Islet precursor cell (in vitro differentiated cells): ENCODE data around the gene KCNK6.
A peak's percentile ranks its signal among the peaks of the same experiment; 100 is the strongest.

Experiments used
- DNase-seq: peaks from one replicate; pipeline ENCODE4 v3.0.0-alpha.2; 2018

Gene KCNK6

DNA sequence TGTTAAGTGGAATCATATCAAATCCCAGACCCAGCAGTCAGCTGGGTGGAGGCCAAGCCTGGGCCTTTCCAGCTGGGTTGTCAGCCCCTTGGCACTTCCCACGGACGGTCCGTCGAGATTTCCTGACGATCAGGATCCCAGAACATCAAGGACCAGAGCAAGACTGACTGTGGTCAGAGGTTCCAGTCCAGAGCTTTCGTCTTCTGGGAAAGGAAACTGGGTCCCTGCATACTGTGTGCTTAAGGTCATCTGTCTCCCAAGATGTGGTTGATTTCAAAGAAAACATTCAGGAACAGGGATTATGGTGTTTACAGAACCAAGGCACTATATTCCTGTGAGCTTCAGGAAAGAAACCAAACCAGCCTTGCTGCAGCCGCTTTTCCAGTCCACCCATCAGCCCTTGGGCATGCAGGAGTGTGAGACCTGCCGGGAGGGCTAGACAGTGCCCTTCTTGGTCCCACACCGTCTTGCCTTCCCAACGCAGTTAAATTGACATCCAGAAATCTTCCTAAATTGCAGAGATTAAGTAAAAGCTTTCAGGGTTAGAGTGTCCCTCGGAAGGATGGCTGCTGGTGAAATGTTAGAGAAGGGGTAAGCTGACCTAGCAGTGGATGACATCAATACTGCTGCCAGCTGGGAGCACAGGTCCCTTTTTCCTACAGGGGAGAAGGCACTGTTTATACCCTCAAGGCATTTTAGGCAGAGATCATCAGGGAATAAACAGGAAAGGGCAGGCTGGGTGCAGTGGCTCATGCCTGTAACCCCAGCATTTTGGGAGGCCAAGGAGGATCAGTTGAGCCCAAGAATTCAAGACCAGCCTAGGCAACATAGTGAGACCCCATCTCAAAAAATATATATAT lies 20.6 kb upstream of the KCNK6 start:
- peak; percentile 60 for DNase-seq

DNA sequence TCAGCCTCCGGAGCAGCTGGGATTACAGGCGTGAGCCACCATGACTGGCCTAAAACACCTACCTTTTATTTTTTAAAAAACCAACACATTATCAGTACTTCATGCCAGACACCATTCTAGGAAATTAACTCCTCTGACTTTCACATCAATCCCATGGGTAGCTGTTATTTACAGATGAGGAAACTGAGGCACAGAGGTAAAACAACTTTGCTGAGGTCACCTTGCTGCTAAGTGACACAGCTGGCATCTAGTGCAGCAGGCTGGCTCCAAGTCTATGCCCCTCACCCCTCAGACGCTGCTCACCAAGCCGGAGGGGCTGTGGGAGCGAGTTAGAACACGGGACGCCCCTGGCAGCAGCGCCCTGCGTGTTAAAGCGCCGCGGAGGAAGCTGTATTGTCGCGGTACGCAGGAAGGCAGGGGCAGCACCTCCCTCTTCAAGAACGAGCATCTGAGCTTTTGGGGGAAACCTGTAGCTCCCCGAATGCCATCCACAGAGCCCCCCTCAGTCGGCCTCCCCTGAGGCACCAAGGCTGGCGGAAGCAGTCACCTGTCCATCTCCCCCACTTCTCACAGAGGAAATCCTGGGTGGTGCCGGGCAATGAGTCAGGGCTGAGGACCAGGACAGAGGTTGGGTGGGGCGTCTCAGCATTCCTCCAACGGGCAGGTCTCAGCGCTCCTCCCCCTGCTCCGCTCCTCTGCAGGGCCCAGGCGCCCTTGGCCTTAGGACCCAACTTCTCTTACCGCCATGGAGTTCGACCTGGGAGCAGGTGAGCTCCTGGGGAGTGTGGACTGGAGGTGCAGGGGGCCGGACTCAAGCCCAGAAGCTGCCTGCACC lies 15.9 kb upstream of the KCNK6 start, which contains the start of gene C19orf33:
TSS of gene C19orf33 (plus strand) at position 735 of the 835 bp plus-strand sequence. CDS start at position 746, 11 bp downstream.
- peak; percentile 93 for DNase-seq

GRCh38 chr19:38304352-38304865 lies 15.2 kb upstream of the KCNK6 start:
- DNase-seq: no peak

DNA sequence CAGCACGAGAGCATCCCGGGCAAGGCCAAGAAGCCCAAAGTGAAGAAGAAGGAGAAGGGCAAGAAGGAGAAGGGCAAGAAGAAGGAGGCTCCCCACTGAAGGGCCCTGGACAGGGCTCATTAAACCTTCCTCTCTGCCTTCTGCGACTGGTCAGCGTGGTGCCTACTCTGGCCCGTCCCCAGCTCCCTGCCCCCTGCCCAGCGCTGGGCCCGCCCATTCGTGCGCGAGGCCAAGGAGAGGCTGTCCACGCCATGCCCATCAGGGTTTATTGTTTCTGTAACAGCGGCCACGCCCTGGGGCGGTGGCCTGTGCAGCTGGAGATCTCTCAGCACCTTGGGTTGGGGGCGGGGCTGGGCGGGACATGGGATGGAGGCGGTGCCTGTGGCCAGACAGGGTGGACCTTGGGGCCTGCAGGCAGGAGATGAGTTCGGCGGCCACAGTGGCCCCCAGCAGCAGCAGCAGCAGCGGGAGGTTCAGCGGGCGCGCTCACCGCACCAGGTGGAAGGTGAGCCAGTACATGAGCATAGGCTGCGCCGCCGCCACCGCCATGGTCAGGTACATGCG lies 14.7 kb upstream of the KCNK6 start:
- DNase-seq: peak; percentile 99

DNA sequence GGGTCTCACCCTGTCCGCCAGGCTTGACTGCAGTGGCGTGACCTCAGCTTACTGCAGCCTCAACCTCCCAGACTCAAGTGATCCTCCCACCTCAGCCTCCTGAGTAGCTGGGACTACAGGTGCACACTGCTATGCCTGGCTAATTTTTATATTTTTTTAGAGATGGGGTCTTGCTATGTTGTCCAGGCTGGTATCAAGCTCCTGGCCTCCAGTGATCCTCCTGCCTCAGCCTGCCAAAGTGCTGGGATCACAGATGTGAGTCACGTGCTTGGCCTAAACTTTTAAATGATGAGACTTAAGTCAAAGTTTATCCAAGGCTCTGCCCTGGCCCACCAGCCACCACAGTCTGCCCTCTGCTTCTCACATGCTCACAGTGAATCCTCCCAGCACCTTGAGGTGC lies 13.4 kb upstream of the KCNK6 start:
- DNase-seq: no peak

DNA sequence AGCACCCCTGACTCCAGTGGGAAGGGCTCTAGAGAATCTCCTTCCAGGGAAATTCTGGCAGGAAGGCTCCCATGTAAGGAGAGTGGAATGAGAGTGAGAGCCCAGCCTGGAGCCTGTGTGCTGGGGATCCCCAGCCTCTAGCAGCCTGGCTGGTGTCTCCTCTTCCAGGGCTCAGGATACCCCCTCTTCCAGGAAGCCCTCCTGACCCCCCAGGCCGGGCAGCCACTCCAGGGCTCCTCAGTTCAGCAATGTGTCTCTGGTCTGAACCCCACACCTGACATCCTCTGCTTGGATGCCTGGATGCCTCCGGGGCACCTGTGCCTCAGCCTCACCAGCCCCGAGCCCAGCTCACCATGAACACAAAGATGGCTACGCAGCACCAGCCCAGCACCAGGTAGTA lies 12.6 kb upstream of the KCNK6 start:
- no peak for DNase-seq

- peak; percentile 51 for DNase-seq
Measured at GRCh38 chr19:38307597-38307996, 12.0 kb upstream of the KCNK6 start.

DNA sequence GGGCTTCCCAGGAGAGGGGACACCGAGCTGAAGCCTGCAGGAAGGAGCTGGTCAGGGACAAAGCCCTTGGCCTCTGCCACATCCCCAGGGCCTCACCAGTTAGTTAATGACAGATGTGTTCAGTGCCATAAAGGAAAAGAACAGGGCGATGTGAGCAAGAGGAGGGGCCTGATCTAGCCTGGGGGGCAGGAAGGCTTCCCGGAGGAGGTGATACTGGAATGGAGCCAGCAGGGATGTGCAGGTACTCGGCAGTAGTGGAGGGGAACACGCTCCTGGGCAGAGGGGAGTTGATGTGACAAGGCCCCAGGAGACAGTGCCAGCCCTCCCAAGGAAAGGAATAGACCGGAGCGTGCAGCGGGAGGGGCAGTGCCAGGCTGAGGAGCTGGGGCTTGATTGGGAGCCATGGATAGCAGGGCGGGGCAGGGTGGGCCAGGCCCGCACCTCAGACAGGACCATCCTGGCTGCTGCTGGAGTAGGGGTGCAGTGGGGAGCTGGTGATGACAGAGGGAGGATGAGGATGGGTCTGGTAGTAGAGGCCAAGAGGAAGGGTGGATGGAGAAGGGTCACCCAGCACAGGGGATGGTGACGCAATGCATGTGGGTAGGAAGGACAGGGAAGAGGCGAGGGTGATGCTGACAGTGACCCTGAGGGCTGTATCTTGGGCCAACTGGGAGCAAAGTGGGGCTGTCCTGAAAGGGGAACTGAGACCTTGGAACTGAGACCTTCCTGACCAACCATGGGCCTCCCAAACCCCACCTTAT lies 11.5 kb upstream of the KCNK6 start:
- peak; percentile 50 for DNase-seq

- peak; percentile 51 for DNase-seq
Measured at GRCh38 chr19:38308926-38309614, 10.6 kb upstream of the KCNK6 start.

GRCh38 chr19:38309615-38310278 lies 9.9 kb upstream of the KCNK6 start:
- DNase-seq: no peak

GRCh38 chr19:38310279-38310670 lies 9.4 kb upstream of the KCNK6 start:
- DNase-seq: no peak

DNA sequence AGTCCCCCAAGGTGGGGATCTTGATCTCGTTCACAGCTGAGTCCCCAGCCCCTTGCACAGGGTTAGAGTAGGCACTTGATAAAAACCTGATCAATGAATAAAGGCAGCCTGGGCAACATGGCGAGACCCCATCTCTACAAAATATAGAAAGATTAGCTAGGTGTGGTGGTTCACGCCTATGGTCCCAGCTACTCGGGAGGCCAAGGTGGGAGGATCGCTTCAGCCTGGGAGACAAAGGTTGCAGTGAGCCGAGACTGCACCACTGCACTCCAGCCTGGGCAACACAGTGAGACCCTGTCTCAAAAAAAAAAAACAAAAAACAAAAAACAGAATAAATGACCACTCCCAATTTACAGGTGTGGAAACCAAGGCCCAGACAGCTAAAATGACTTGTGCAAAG lies 8.7 kb upstream of the KCNK6 start:
- peak; percentile 31 for DNase-seq

- peak; percentile 99 for DNase-seq
Measured at GRCh38 chr19:38315657-38316476, 3.8 kb upstream of the KCNK6 start, which contains the start of gene YIF1B. Gene YIF1B, minus strand, starts transcription at chr19:38315947. Its CDS starts 30 bp downstream, at chr19:38315917.

- no peak for DNase-seq
Measured at GRCh38 chr19:38316477-38317067, 3.1 kb upstream of the KCNK6 start.

- DNase-seq: no peak
Measured at GRCh38 chr19:38317104-38317612, 2.5 kb upstream of the KCNK6 start.

DNA sequence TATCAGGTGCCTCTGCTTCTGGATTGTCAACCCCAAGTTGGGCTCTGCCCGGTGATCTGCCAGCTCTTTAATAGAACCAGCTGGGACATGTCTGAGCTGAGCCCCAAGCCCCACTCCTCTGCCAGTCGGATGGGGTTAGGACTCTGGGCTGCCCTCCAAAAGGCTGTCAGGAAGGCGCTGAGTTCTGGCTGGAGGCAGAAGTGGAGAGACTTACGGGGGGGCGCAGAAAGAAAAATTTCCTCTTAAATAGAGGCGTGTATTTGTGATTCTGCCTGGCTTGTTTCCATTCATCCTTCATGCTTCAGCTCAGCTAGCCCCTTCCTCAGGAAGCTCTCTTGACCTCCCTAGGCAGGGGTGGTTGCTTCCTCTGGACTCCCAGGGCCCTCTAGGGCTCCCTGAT lies 985 bp upstream of the KCNK6 start:
- no peak for DNase-seq

DNA sequence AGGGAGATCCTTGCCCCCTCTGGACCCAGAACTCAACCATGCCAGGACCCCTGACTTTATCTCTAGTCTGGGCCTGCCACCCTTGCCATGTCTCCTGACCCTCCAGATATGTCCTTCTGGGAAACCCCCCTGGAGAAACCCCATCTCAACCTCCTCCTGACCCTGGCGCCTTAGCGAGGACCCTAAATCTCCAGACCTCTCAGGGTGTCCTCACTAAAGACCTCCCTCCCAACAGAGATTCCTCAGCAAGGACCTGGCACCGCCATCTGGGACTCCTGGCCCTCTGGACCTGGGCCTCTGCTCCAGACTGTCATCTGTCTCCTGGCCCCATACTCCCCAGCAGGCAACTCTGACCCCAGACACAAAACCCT lies 1.3 kb downstream of the KCNK6 start:
- DNase-seq: no peak

GRCh38 chr19:38321646-38322196 lies 2.1 kb downstream of the KCNK6 start:
- peak; percentile 72 for DNase-seq

- no peak for DNase-seq
Measured at GRCh38 chr19:38323291-38323690, 3.6 kb downstream of the KCNK6 start.
